Posterior vena cava (tissue), 2 donors: ENCODE measurements around the gene NEO1. TPM values are rescaled to one million over a fixed set of nuclear protein-coding genes. Genes with fewer than 3 reads are reported as not detected.

ENCODE experiments used
- DNase-seq: peaks from one replicate; pipeline ENCODE4 v3.0.0-alpha.2; 2020; ENCODE audit warnings: low spot score
- intact Hi-C, 2 donors: fragments of 100-400 bp; cut with DNase I; formaldehyde crosslinking; loops; one replicate each; pipeline versions ENCODE4 v1.14.1 to v1.14.2; 2022 to 2023
- total RNA-seq, 2 donors: library from RNA; stranded (reverse); fragmentation: NEBNext Ultra II Directional; extraction: Animal tissue kit (Norgen Biotek cat#: 25700); gene quantifications; one replicate each; pipeline ENCODE4 v1.2.1, GENCODE V29; 2021
- donor health status: DM: yes; HTN: yes; CAD: no.
- donor health status: DM: yes; HTN: yes; CAD: no.

The NEO1 gene
- total RNA-seq, 2 donors from 2014 or later: 24.5 to 28.7 TPM

GRCh38 chr15:73231661-73232419 is 179.6 kb downstream of the NEO1 start:
- DNase-seq: no peak
- intact Hi-C loops: loop anchor here in 1 of 2 donors (5.0 kb wide), 1 partner anchor 800 kb away; no protein-coding TSS in a partner anchor

DNA sequence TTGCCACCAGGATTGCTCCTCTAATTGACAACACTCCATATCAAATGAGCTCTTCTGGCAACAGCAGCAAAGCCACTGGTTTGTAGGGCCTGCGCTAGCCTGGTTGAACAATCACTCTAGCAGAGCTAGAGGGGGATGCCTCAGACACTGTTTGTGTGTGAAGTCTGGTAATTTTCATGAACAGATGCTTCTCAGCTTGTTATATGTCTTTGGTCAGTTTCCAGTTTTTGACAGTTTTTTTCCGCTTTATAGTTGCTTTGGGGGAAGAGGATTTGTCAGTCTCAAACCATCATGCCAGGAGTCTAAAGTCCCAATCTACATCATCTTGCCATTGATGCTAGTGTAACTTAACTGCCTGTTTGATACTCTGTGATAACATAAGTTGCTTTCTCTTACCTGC is 180.5 kb downstream of the NEO1 start:
- intact Hi-C loops: loop anchor here in 1 of 2 donors (5.0 kb wide), 1 partner anchor 800 kb away; no protein-coding TSS in a partner anchor
- no peak for DNase-seq

DNA sequence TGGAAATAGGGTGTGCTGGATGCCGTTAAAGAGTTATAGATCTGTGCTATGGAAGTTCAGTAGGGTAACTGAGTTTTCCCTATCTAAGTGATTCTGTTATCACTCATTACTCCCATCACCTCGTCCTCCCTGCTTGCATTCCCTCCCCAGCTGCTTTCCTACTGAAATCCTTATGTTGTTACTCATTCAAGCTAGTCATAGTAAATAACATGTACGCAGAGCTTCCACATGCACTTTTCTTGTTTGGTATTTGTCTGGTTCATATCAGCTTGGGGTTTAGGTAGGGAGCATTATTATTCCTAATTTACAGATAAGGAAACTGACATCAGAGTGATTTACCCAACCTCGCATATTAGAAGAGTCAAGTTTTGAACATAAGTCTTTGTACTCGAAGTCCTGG is 181.4 kb downstream of the NEO1 start:
- DNase-seq: no peak
- intact Hi-C loops: loop anchor here in 1 of 2 donors (5.0 kb wide), 1 partner anchor 799 kb away; no protein-coding TSS in a partner anchor

DNA sequence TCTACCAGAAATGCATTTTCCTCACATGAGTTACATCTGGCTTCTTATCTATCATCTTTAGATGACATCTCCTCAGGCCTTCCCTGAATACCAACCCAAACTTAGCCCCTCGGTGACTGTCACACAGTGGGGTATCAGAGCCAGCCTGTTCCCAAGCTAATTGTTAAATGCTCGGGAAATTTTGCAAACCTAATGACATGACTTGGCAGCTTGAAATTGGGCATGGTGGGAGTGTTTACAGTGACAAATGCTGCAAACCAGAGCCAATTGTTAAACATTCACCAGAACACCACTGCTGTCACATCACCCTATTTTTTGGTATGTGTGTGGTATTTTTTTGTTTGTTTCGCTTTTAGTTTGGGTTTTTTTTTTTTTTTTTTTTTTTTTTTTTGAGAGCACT is 185.6 kb downstream of the NEO1 start:
- no peak for DNase-seq
- intact Hi-C loops: no loop called here

DNA sequence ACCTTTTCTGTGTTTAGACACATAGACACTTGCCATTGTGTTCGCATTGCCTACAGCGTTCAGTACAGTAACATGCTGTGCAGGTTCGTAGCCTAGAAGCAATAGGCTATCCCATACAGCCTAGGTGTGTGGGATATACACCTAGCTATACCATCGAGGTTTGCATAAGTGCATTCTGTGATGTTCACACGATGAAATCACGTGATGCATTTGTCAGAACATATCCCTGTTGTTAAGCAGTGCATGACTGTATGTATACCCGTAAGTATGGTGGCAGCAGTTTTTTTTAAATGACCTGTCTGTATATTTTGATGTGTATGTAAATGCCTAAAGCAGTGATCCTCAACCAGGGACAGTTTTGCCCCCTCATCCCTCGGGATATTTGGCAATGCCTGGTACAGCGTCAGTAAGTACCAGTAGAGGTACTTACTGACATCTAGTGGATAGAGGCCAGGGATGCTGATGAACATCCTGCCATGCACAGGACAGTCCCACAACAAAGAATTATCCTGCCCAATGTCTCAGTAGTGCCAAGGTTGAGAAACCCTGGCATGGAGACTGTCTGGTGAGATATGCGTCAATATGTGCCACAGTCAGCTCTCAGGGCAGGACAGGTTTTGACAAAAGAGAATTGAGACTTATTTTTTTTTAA is 187.4 kb downstream of the NEO1 start:
- intact Hi-C loops: no loop called here
- no peak for DNase-seq

DNA sequence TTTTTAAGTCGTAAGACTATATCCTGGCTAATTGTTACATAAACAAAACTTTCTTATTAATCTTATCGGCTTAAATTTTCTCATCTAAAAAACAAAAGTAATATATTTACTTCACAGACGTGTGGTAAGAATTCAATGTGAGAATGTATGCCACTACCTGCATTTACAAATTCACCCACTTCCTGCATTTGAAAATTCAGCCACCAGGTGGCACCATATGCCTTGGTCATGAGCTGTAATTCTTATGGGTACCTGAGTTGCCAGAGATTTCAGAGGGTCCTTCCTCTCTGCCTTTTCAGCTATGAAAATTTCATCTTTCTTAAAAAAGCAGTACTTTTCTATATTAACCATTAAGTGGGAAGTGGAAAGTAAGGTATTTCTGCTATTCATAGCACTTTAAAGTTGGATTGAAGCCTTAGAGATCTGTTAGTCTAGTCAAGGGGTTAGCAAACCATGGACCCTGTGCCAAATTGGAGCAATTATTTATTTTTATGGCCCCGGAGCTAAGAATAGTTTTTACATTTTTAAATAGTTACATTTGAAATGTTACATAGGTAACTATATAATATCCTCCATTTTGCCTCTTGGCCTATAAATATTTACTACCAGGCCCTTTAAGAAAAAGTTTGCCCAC is 188.7 kb downstream of the NEO1 start:
- intact Hi-C loops: no loop called here

GRCh38 chr15:73244333-73244732 is 192.1 kb downstream of the NEO1 start:
- intact Hi-C loops: no loop called here

More for the DNA sequence above, 188.7 kb downstream of the NEO1 start:
- DNase-seq: no peak

GRCh38 chr15:73246439-73246838 is 194.2 kb downstream of the NEO1 start:
- intact Hi-C loops: no loop called here

More at GRCh38 chr15:73244333-73244732, 192.1 kb downstream of the NEO1 start:
- no peak for DNase-seq

GRCh38 chr15:73246898-73247297 is 194.6 kb downstream of the NEO1 start:
- no peak for DNase-seq
- intact Hi-C loops: no loop called here

More at GRCh38 chr15:73246439-73246838, 194.2 kb downstream of the NEO1 start:
- DNase-seq: no peak

DNA sequence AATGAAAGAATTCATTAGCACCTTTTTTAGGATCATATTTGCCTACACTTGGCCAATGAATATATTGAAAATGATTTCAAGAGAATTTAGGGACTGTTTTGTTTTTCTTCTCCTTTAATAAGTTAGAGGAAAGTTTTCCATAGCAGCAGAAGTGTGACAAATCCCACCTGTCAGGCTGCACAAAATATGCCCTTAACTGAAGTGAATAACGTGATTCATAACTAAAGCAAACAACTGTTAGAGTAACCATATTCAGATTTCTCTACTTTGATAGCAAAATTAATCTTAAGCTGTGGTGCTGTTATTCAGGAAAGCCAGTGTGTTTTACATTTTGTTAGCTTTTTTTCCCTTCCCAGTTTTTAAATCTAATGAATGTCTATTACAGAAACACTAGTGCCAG is 195.1 kb downstream of the NEO1 start:
- no peak for DNase-seq
- intact Hi-C loops: no loop called here

DNA sequence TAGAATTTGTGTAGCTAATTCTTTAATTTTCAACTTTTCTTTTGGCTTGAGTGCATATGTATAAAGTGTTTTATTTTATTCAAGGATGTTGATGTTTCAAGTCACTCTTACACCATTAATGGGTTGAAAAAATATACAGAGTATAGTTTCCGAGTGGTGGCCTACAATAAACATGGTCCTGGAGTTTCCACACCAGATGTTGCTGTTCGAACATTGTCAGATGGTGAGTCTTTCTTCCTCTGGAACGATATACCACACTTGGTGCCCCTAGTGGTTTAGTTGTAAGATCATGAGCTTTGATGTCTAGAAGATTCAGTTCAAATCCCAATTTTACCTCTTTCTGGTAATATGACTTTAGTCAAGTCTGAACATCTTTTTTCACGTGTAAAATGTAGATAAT is 197.2 kb downstream of the NEO1 start:
- intact Hi-C loops: no loop called here
- no peak for DNase-seq

- no peak for DNase-seq
- intact Hi-C loops: no loop called here
Observed at GRCh38 chr15:73254598-73254997, 202.3 kb downstream of the NEO1 start.

DNA sequence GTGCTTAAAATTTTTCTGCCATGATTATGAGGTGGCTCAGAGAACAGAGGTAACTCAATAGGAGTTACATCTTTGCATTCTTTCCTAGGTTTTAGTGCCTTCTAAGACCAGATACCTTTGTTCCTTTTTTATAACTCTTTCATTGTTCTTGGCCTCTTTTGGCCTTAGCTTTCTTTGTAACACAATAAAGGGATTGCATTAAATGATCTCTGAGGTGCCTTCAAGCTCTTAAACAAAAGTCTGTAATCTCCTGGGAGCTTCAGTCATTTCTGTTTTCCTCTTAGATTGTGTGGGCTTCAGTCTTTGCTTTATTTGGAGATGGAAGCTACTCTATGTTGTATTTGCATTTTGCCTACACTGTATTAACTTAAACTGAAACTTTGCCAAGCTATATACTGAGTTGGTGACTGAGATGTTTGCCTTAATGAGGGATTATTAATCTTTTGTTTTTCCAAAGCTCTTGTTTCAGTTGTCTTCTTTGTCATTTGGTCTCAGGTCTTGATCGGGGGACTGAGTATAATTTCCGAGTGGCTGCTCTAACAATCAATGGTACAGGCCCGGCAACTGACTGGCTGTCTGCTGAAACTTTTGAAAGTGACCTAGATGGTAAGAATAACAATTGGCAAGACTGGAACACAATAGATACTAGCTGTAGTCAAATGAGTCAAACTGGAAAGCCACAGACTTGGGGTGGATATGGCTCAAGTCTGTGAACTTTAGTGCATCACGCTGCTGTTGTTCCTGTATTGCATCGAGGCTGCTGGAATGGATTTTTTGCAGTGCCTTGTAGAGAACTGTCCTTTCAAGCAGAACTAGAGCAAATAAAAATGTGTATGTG is 206.2 kb downstream of the NEO1 start:
- intact Hi-C loops: no loop called here
- DNase-seq: no peak

- DNase-seq: no peak
- intact Hi-C loops: no loop called here
Observed at GRCh38 chr15:73264881-73265280, 212.6 kb downstream of the NEO1 start.

DNA sequence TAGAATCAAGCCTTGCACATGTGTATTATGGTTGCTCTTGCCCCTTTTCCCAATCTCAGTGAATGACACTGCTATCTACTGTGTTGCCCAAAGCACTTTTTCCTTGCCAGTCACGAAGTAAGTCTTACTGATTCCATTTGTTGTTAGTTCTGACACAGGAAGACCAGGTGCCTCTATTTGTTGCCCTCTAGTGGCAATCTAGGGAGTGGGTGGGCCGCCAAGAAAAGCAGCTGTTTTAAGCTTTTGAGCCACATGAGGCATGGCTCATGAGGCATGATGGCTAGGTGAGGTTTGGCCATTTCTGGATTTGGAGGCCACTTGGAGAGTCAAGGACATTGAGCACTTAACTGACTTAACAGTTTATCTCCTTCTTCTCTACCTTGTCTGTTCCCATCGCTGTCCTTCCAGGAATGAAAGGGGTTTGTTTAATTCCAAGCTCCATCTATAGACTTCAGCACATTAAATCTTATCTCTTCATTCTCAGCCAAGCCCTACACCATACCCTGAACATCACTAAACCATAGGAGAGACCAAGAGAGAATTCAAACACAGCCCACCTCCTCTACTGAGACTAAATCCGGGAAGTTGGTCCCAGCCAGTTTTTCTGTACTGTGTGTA is 213.4 kb downstream of the NEO1 start:
- intact Hi-C loops: no loop called here
- DNase-seq: no peak

DNA sequence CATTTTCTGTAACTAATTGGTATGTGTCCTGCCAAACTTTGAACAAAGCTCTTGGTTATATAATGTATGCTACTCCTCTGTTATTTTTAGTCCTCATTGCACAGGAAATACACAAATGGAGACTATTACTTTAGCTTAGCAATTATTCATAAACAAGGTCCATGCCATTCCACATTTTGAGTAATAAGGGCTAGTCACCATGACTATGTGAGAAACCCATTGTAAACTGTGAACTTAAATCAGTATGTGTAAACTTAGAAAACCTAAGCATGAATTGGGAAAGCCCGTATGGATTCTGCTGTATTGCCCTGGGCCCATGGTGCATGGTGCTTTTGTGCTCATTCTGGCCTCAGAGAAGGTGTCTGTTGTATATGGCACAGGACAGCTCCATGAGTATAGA is 216.2 kb downstream of the NEO1 start:
- intact Hi-C loops: no loop called here
- no peak for DNase-seq

DNA sequence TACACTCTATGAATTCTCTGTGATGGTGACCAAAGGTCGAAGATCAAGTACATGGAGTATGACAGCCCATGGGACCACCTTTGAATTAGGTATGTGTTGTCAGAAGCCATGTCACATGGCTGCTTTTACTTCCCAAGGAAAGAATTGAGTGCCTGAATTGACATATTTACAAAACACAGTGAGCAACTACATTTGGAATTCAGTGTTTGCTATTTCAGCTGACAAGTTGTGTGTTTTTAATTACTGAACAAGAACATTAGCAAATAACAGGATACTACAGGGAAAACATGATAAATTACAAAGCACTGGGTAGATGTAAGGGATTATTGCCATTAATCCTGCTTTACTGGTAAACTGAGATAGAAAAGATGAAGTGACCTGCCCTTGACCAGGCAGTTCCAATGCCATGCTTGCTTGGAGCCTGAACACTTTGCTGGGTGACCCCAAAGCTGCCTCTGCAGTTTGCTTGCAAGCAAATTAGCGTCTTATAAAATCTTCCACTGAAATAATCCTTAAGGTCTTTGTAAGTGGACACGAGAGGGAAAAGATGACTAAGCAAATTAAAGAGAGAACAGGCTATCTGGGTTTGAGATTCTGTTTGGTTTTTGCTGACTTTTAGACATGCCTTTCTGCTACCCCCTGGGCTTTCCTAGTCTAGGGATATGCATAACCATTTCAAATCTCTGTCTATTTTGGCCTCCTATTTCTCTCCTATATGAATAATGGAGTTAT is 218.3 kb downstream of the NEO1 start:
- intact Hi-C loops: no loop called here

More for the DNA sequence above, 218.3 kb downstream of the NEO1 start:
- no peak for DNase-seq
